HuH-7 (cell line): ENCODE data around the gene ADARB2.
"Not testable (repeated sequence)": the region's sequence is repeated elsewhere in the genome, so short reads cannot be mapped to it uniquely, and the experiment has no call there.

Experiments used
- DNase-seq: peaks from one replicate; pipeline ENCODE4 v3.0.0; 2011; ENCODE audit warnings: low spot score

Gene ADARB2

DNA sequence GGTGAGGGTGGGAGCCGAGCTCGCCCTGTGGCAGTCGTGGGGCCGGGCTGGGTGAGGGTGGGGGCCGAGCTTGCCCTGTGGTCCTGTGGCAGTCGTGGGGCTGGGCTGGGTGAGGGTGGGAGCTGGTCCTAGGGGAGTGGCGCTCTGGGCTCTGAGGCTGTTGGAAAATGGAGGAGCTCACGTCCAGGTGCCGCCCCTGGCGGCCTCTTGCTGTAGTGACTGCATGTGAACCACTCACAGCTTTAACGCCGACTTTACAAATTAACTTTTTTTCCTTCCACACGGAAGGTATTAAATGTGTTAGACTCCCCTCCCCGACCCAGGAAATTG is 368.5 kb downstream of the ADARB2 start:
- DNase-seq = peak; percentile 84

DNA sequence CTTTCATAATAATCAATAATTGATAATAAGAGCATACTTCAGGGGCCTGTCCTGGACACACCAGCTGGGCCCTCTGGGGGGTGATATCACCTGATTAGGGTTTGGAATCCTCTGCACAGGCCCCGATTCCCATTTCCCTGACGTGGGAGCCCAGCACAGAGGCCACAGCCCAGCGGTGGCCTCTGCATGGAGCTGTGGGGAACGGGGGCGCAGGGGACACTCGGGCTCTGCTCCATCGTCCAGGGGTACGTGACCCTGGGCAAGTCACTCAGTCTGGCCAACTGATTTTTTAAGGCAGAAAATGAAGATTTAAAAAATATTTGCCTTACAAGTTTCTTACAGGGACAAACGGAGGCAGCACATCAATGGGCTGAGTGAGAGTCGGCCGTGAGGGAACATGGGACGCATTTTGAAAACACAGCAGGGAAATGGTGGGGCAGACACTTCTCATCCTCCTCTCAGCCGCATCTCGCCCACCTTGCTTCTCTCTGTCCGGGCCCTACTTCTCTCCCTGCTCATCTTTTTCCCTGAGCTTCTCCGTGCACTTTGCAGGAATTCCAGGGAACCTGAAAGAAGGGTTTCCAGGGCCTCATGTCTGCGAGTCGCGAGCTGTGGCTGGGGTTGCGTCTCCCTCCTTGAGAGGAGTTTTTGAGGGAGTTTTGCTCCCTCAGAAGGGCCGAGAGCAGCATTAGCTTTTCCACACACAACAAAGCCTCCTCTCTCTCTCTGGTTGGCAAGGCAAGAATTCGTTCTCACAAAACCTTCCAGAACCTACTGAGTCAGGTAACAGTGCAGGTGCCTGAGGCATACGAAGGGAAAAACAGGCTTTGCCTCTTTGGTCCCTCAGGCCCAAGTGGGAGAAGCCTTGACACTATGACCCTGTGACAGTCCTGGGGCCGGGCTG is 369.1 kb downstream of the ADARB2 start:
- peak; percentile 3 for DNase-seq

DNA sequence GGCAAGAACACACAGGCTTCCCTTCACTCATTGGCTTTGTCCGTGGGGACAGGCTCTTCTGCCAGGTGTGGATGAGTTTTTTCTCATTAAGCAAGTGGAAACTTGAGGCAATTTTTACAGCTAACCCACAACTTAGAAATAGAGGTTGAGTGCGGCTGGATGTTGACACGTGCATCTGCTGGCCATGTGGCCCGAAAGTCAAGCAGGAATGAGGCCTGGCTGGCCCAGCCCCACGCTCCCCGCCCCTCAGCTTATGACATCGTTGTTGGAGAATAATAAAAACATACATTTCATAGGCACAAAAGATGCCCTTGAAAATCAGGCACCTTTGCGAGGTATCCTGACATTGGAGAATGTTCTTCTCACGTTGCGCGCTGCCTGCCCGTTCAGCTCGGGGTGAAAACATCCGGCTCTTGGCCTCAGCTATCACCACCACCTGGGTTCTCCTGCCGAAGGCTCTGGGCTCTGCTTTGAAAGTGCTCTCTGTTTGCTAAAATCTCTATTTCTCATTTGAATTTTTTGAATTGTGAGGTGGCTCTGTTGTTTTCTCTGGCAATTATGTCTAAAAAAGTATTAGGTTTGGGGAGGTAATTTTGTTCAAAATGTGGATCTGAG is 370.4 kb downstream of the ADARB2 start:
- DNase-seq = no peak

DNA sequence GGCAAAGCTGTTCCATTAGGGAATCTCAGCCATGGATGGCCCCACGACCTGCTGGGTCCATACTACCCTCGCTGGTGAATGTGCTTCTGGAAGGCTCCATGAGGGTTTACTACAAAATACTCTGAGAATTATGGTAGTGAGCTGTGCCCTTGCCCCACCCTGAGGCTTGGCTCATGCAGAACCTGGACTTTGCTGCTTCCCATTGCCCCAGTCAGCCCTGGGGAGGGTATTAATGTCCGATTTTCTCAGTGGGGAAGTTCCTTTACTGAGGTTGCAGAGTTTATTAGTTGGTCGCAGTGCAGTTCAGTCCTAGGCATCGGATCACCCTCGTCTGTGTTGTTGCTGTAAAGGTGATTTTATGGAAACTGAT is 371.0 kb downstream of the ADARB2 start:
- DNase-seq = no peak

DNA sequence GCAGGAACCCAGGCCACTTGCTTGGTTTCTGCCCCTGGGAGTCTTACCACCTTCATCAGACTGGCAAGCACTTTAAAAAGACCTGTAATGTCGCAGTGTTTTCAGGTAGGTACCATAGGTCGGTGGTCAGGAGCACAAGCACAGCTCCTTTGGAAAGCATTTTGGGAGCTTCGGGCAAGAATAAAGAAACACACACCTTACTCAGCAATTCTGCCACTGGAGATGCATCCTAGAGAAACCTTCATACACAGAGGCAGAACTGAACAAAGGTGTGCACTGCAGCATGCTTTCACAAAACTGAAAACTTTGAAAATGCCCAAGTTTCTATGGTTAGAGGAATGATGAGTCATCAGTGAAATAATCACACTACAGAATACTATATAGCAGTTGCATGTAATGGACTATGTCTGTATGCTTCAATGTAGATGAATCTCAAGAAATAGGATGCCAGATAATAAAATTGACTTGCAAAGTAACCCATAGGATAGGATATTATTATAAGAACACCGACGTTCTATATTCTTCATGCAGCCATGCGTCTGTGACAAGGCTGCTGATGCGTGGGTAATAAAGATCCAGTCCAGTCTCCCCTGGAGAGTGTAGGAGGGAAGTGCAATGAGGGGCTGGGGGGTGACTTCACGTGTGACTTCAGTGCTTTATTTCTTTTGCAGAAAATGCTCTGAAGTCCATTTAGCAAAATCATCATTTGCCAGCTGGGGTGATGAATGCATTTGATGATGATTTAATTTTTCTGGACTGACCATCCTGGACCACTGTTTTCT is 371.6 kb downstream of the ADARB2 start:
- DNase-seq = no peak

DNA sequence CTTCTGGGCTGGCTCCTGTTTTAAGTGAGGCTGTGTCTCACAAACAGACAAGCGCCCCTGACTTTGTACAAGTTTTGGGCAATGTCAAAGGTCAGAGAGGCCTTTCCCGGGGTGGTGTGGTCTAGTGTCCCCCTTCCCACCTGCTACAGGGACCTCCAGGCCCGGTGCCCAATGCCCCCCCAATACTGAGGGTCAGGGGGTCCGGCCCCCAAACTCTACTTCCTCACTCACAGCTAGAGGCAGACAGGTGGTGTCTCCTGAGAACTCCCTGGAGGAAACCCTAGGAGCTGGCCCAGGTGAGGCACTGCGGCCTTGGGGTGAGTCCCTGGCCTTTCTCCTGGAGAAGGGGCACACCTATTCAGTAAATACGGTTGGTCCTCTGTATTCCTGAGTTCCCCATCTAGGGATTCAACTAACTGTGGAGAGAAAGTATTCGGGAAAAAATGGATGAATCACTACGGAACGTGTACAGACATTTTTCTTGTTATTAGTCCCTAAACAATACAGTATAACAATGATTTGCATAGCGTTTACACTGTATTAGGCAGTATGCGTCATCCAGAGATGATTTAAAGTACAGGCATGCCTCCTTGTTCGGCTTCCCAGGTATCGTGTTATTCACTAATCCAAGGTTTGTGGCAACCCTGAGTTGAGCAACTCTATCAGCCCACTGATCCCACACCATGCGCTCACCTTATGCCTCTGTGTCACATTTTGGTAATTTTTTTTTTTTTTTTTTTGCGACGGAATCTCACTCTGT is 373.0 kb downstream of the ADARB2 start:
- DNase-seq = no peak

DNA sequence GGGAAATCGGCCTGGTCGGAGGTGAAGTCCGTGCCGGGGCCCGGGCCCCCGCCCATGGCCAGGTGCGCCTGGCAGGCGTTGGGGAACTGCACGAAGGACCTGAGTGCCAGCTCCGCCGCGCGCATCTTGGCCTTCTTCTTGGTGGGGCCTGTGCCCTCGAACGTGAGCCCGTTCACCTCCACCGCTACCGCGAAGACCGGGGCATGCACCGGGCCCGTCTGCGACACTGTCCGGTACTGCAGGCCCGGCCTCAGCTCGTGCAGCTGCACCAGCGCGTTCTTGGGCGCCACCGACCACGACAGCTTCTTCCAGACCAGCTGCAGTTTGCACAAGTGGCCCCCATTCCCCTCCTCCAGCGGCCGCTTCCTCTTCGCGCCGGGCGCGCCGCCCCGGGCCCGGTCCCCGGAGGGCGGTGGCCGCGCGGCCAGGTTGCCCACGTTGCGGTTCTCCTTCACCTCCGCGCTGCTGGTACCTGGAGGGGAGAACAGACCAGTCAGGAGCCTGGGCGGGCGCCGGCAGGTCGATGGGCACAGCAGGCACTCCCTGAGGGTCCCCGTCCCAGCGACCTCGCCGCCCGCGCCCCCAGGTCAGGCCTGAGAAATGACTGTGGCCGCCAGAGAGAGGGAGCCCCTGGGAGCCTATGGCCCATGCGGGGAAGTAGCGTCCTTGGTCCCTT is 373.7 kb downstream of the ADARB2 start:
- no peak for DNase-seq

DNA sequence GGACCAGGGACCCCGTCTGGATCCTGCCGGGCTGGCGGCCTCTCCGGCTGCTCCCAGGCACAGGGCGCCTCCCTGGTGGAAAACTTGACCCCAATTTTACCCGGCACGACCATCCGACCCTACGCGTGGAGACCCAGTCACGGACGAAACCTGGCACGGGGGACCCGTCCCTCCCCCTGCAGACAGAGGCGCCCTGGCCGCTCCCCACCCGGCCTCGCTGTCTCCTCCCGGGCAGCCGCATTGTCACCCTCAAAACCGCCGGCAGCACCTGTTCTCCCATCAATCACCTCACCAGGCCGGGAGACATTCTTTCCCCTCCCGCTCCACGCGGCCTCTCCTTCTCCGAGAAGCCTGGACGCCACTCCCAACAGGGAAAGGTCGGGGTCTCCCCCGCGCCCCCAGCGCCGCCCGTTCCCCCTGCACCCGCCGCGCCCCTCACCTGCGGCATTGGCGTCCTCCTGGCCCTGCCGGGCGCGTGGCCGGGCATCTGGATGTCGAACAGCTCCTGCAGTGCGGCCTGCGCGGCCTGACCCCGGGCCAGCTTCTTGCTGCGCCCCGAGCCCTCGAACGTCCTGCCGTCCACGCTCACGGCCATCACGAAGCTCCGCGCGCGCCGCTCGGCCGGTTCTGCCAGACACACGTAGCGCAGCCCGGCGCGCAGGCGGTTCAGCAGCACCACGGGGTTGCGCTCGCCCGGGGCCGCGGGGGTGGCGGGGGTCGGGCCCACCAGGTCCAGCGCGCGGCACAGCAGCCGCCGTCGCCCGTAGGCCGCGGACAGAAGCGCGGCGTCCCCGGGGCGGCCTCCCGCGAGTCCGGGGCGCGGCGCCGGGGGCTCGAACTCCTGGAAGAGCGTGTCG is 374.5 kb downstream of the ADARB2 start:
- no peak for DNase-seq

DNA sequence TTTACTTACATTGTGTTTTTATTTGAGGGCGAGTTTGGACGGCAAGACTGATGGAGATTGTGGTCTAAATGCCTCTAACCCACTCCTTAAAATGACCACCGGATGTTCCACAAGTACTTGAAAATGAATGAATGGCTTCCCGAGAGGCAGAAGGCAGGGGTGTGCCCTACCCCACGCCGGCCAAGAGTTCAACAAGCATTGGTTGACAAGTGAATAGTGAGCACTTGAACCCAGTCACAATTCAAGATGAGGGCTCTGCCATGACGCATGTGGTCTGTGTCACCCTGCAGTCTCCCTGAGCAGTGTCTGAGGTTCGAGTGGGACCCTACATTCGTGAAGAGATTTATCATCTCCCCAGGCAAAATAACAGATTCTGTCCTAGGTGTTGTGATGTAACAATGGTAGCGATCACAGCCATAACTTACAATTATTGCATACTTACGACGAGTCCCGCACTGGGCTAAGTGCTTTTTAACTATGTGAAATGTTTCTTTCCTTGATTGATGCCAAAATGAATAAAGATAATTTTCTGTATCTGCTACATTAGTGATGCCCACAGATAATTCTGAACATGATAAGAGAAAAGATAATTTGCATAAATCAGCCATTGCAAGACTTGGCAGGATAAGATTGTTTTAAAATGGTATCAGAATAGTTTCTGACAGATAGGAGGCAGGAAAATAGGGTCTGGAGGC is 375.8 kb downstream of the ADARB2 start:
- DNase-seq = no peak

DNA sequence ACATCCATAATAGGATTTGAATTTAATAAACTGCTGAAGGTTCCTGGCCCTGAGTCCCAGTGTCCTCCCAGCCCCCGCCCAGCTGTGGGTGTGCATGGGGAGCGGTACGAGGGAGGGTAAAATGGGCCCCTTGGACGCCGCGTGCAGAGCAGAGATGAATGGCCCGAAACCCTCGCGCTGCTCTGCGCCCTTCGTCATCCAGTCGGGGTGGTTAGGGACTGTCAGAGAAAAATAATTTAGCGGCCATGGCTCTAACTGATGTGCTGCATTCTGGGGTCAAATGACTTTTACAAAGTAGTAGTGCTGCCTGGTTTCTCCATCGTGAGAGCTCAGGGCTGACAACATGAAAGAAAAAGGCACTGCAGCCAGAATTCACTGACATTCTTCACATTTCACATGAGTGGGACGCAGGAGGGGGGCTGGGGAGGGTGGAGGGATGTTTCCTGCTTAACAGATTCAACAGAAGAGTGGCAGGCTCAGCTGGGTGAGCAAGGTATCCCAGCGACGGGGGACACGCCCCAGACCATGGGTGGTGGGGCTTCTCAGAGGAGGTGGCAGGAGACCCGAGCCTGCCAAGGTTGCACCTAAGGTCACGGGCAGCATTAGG is 376.7 kb downstream of the ADARB2 start:
- DNase-seq = no peak

DNA sequence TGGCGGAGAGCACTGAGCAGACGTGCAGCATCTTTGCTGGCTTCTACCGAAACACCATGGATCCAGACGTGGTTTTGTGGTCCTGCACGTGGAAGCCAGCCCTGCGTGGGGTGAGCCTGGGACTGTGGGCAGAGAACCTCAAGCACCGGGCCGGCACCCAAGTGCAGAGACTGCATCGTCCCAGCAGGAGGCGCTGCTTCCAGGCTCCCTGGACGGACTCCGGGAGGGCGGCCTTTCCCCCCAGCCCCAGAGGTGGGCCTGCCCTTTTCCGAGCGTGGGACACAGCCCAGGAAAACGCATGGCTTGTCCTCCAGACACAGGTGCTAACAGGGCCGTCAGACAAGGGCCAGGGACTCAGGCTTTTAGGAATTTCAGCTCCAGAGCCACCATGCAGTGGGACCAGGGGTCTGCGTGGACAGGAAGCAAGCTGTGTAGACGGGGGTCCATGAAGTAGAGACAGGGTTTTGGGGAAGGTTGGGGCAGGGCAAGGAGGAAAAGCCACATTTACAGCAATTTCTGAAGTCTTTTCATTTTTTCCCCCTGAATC is 377.2 kb downstream of the ADARB2 start:
- peak; percentile 34 for DNase-seq

DNA sequence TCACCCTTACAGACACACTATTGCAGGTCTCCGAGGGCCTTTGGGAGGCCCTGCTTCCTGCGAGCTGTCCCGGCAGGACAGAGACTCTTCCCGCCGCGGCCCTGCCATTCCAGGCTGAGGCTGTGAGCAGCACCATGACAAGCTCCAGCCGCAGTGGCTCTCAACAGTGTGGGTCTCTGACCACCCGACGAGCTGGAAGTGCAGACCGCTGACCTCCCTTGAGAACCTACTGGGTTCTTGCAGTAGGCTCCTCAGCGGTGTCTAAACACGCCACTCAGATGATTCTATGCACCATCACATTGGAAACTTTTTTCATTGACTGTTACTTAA is 377.7 kb downstream of the ADARB2 start:
- no peak for DNase-seq

DNA sequence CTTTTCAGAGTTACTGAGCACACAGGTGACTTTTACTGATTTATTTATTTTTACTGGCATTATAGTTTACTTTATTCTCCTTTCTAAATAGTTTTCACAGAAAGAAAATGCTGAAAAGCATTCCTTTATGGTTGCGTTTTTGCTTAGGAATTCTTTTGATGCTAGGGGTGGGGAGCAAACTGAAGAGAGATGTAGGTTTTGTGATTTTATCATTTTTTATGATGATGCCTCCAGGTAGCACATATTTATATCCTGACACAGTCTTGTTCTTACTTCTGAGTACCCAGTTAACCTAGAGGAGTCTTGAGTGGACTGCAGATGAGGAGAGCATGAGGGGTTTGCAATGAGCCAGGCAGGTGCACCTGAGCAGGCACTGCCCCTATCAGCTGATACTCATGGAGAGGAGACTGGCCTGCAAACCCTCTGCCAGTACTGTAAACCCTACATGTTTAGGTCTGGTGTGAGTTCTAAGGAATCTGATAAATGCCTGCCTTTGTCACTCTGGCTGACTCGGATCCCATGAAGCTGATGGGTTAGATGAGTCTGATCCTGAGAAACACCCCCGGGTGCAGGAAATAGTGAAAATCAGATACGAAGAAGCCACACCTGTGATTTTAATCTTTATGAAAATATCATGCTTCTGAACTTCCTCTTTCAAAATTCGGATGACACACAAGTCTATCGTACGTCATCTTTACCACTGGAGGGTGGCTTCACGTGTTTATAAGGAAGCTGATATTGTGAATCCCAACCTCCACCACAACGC is 378.3 kb downstream of the ADARB2 start:
- DNase-seq = no peak

DNA sequence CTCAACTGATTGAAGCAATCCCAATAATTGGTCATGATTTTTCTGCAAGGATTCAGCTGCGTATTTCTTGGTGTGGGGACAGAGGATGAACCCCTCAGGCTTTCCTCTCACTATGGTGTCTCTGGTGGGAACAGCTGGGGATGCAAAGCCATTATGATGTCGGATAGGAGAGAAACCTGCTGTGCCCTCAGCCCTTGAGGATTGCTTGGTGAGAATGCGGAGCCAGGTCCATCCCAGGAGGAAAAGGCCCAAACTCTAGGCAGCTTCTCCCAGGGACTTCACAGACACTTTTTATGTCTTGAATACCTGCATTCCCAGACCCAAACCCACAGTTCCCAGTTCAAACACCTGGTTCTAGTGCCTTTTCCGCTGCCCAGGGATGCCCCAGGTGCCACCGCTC is 379.2 kb downstream of the ADARB2 start:
- no peak for DNase-seq

DNA sequence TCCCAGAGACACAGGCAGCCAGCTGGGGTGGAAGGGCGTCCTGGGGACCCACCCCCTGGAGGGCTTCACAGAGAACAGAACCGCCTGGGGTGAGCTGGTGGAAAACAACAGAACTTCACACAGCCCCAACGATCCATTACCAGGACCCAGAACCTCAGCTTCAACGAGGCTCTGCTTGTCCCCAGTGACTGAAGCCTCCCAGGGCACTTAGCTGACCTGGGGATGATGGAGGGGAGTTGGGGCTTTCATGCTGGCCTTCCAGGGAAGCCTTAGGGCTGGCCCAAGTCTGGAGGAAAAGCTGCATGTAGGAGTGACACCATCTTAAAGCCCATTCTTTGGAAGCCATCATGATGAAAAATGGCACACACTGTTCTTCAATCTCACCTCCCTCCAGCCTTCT is 381.0 kb downstream of the ADARB2 start:
- DNase-seq = no peak

DNA sequence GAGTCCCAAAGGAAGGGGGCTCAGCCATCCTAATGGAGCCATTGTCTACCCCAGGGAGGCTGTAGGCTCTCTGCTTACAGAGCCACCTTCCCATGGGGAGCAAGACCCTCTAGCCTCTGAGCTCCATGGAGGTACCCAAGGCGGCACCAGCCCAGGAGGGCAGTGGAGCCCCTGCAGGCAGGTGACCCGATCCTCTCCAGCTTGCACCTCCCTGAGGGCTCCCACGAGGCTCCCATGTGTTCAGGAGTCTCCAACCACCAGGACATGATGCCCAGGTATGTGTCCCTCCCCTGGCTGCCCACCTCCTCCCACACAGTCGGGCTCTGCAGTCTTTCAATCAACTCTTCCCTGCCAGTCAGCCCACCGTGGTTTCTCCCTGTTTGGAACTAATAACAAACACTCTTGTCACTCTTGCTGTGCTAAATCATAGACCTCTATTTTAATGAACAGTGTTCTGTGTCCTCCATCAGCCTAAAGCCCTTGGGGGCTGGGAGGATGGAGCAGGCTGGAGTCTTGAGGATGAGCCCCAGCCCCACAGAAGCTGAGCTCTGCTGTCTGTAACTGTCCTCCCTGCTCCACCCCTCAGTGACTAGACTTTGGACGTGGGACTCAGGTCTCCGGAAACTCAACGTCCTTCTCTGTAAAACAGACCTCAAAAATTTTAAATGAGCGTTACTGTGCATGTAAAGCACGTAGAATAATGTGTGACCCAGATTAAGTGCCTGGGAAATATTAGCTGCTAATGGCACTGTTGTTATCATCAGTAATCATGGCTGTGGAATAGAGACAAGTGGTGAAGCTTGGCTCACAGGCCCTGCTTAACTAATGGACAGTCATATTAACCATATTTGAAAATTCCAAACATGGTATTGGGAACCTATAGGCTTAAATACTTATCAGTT is 382.3 kb downstream of the ADARB2 start:
- DNase-seq = no peak

DNA sequence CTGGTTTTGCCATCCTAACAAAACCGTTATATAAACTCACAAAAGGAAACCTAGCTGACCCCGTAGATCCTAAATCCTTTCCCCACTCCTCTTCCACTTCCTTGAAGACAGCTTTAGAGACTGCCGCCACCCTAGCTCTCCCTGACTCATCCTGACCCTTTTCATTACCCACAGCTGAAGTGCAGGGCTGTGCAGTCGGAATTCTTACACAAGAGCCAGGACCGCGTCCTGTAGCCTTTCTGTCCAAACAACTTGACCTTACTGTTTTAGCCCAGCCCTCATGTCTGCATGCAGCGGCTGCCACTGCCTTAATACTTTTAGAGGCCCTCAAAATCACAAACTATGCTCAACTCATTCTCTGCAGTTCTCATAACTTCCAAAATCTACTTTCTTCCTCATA is 385.0 kb downstream of the ADARB2 start:
- not testable (repeated sequence) for DNase-seq

DNA sequence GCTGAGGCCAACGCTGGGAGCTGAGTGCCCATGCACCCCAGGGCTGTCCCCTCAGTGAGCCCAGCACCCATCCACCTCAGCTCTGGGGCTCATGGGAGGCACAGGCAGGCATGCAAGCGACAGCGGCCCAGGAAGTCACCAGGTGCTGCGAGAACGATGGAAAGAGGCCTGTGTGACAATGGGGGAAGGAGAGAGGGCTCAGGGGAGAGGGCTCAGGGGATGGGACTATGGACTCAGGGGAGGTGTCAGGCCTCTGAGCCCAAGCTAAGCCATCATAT is 388.6 kb downstream of the ADARB2 start:
- DNase-seq = no peak
